HG02973 (cell line): ENCODE measurements around the gene ZFYVE27.

ENCODE experiments used
- ATAC-seq: cut with Tn5 transposase; IDR thresholded peaks from one replicate; pipeline ENCODE4 v1.9.1; 2021; ENCODE audit warnings: moderate library complexity; ENCODE audit not compliant: unreplicated experiment

Gene ZFYVE27

GRCh38 chr10:97714401-97715258, 22.3 kb upstream of the ZFYVE27 start:
- ATAC-seq, result peak; percentile 40

GRCh38 chr10:97715259-97715874, 21.6 kb upstream of the ZFYVE27 start:
- ATAC-seq, result no peak

- no peak for ATAC-seq
Measured at GRCh38 chr10:97717627-97718026, 19.3 kb upstream of the ZFYVE27 start.

GRCh38 chr10:97718178-97718577, 18.8 kb upstream of the ZFYVE27 start:
- ATAC-seq, result no peak

GRCh38 chr10:97718659-97719142, 18.2 kb upstream of the ZFYVE27 start:
- ATAC-seq, result no peak

GRCh38 chr10:97719602-97720001, 17.3 kb upstream of the ZFYVE27 start:
- no peak for ATAC-seq

- no peak for ATAC-seq
Measured at GRCh38 chr10:97721871-97722780, 14.8 kb upstream of the ZFYVE27 start.

- ATAC-seq, result no peak
Measured at GRCh38 chr10:97723001-97723400, 13.9 kb upstream of the ZFYVE27 start.

GRCh38 chr10:97724341-97724941, 12.5 kb upstream of the ZFYVE27 start:
- no peak for ATAC-seq

- no peak for ATAC-seq
Measured at GRCh38 chr10:97726636-97727178, 10.2 kb upstream of the ZFYVE27 start.

- no peak for ATAC-seq
Measured at GRCh38 chr10:97729014-97729413, 7.9 kb upstream of the ZFYVE27 start.

- ATAC-seq, result no peak
Measured at GRCh38 chr10:97731346-97732051, 5.4 kb upstream of the ZFYVE27 start.

- ATAC-seq, result no peak
Measured at GRCh38 chr10:97732052-97732359, 4.9 kb upstream of the ZFYVE27 start.

- ATAC-seq, result no peak
Measured at GRCh38 chr10:97733256-97733655, 3.7 kb upstream of the ZFYVE27 start.

GRCh38 chr10:97734021-97734420, 2.9 kb upstream of the ZFYVE27 start:
- no peak for ATAC-seq

GRCh38 chr10:97736403-97736901, 476 bp upstream of the ZFYVE27 start:
- ATAC-seq, result peak; percentile 6

- ATAC-seq, result peak; percentile 15
Measured at GRCh38 chr10:97737770-97738265, 890 bp downstream of the ZFYVE27 start.

GRCh38 chr10:97738616-97739015, 1.7 kb downstream of the ZFYVE27 start:
- no peak for ATAC-seq

- ATAC-seq, result no peak
Measured at GRCh38 chr10:97740613-97741012, 3.7 kb downstream of the ZFYVE27 start.
